Cardiac muscle cell (in vitro differentiated cells and primary cell): ENCODE data around the gene JPT2. TPM values are rescaled to one million over a fixed set of nuclear protein-coding genes. Genes with fewer than 3 reads are reported as not detected.
A peak's percentile ranks its signal among the peaks of the same experiment; 100 is the strongest.

Experiments used
- DNase-seq, 2 donors: peaks; one replicate each; pipeline versions ENCODE4 v3.0.0 to v3.0.0-alpha.2; 2010 to 2017; ENCODE audit warnings: low read depth in 1 of 2, low spot score in 1 of 2
- H3K27ac ChIP-seq: fragments of 200-600 bp; sonication (generic); 2 replicates; pipeline ENCODE4 v1.5.1; 2016
- H3K27me3 ChIP-seq: fragments of 200-600 bp; sonication (generic); 2 replicates; pipeline ENCODE4 v1.6.0; 2016; ENCODE audit warnings: control low read depth
- H3K36me3 ChIP-seq: fragments of 200-600 bp; sonication (generic); 2 replicates; pipeline ENCODE4 v1.5.1; 2016; ENCODE audit warnings: control low read depth
- H3K4me1 ChIP-seq: fragments of 200-600 bp; sonication (generic); 2 replicates; pipeline ENCODE4 v1.8.1; 2017; ENCODE audit warnings: low read depth, mild to moderate bottlenecking, mixed run types
- H3K4me3 ChIP-seq: fragments of 200-600 bp; sonication (generic); 2 replicates; pipeline ENCODE4 v1.5.1; 2016; ENCODE audit warnings: mild to moderate bottlenecking
- H3K9me3 ChIP-seq: fragments of 200-600 bp; sonication (generic); 2 replicates; pipeline ENCODE4 v1.5.1; 2017; ENCODE audit warnings: low read depth, mild to moderate bottlenecking, control low read depth
- CTCF ChIP-seq: IDR thresholded peaks from 2 replicates; pipeline ENCODE4 v1.5.1; 2012; ENCODE audit warnings: low read depth, mild to moderate bottlenecking, low read length
- polyA plus RNA-seq: library from polyadenylated mRNA; unstranded; fragments of >200 nt; fragmentation: Nextera tagmentation; extraction: Ambion mirVana; gene quantifications from 2 replicates; pipeline ENCODE4 v1.2.1, GENCODE V29; 2016
- total RNA-seq: library from RNA; depleted of rRNA; stranded (reverse); fragments of >200 nt; gene quantifications from 2 replicates; pipeline ENCODE4 v1.2.3, GENCODE V29; 2016

JPT2 gene
- total and polyA plus RNA-seq, 2 experiments from 2014 or later = 10.0 to 34.5 TPM

GRCh38 chr16:1669698-1670097 lies 8.4 kb upstream of the JPT2 start:
- TF ChIP-seq CTCF = no peak
- no peak overlapping the region for H3K4me3 ChIP-seq
- H3K4me1 ChIP-seq = no peaks in the 10 kb centered on the region
- peaks cover 48% of the 10 kb centered on the region for H3K36me3 ChIP-seq
- DNase-seq = no peak
- H3K27ac ChIP-seq = no peak overlapping the region
- H3K27me3 ChIP-seq = no peaks in the 10 kb centered on the region
- H3K9me3 ChIP-seq = no peaks in the 10 kb centered on the region

- H3K4me1 ChIP-seq = no peaks in the 10 kb centered on the region
- no peaks in the 10 kb centered on the region for H3K27me3 ChIP-seq
- no peaks in the 10 kb centered on the region for H3K9me3 ChIP-seq
- peaks cover 48% of the 10 kb centered on the region for H3K36me3 ChIP-seq
- no peak overlapping the region for H3K4me3 ChIP-seq
- no peak for TF ChIP-seq CTCF
- H3K27ac ChIP-seq = no peak overlapping the region
- no peak for DNase-seq
Observed at GRCh38 chr16:1670371-1670770, 7.7 kb upstream of the JPT2 start.

GRCh38 chr16:1670866-1671265 lies 7.2 kb upstream of the JPT2 start:
- H3K4me1 ChIP-seq = no peaks in the 10 kb centered on the region
- DNase-seq = no peak
- H3K27ac ChIP-seq = no peak overlapping the region
- TF ChIP-seq CTCF = no peak
- H3K4me3 ChIP-seq = no peak overlapping the region
- no peaks in the 10 kb centered on the region for H3K9me3 ChIP-seq
- peaks cover 46% of the 10 kb centered on the region for H3K36me3 ChIP-seq
- H3K27me3 ChIP-seq = no peaks in the 10 kb centered on the region

- no peaks in the 10 kb centered on the region for H3K9me3 ChIP-seq
- no peak overlapping the region for H3K27ac ChIP-seq
- TF ChIP-seq CTCF = no peak
- peak in 1 of 2 donors; percentile 29 for DNase-seq
- H3K4me3 ChIP-seq = no peak overlapping the region
- peaks cover 27% of the 10 kb centered on the region for H3K36me3 ChIP-seq
- H3K27me3 ChIP-seq = no peaks in the 10 kb centered on the region
- H3K4me1 ChIP-seq = peaks cover 4% of the 10 kb centered on the region
Observed at GRCh38 chr16:1673424-1674151, 4.5 kb upstream of the JPT2 start.

- Histone ChIP-seq H3K27me3 (no peaks in the 10 kb centered on the region), H3K4me1 (peaks cover 4% of the 10 kb centered on the region), H3K9me3 (no peaks in the 10 kb centered on the region), H3K36me3 (peaks cover 20% of the 10 kb centered on the region), H3K4me3 (no peak overlapping the region), H3K27ac (no peak overlapping the region)
- TF ChIP-seq CTCF = no peak
- DNase-seq = no peak
Observed at GRCh38 chr16:1674306-1674705, 3.8 kb upstream of the JPT2 start.
